GM18861 (cell line): ENCODE data around the gene CYP21A2.
"Not testable (repeated sequence)": the region's sequence is repeated elsewhere in the genome, so short reads cannot be mapped to it uniquely, and the experiment has no call there.

Experiments used
- ATAC-seq: cut with Tn5 transposase; IDR thresholded peaks from one replicate; pipeline ENCODE4 v1.9.1; 2021; ENCODE audit not compliant: unreplicated experiment

The CYP21A2 gene

GRCh38 chr6:32037598-32038524 is at the start of gene CYP21A2:
Gene CYP21A2, plus strand, starts transcription at chr6:32038415. Its CDS starts 8 bp downstream, at chr6:32038423.
- not testable (repeated sequence) for ATAC-seq

- not testable (repeated sequence) for ATAC-seq
Observed at GRCh38 chr6:31989363-31989762, 48.9 kb upstream of the CYP21A2 start.

GRCh38 chr6:31994421-31994820 is 43.8 kb upstream of the CYP21A2 start:
- ATAC-seq: not testable (repeated sequence)

GRCh38 chr6:31996385-31996784 is 41.8 kb upstream of the CYP21A2 start:
- ATAC-seq: not testable (repeated sequence)

- not testable (repeated sequence) for ATAC-seq
Observed at GRCh38 chr6:32002546-32003268, 35.5 kb upstream of the CYP21A2 start.

GRCh38 chr6:32003301-32003700 is 34.9 kb upstream of the CYP21A2 start:
- ATAC-seq: not testable (repeated sequence)

GRCh38 chr6:32004393-32004792 is 33.8 kb upstream of the CYP21A2 start:
- ATAC-seq: not testable (repeated sequence)

GRCh38 chr6:32004864-32005537 is 33.2 kb upstream of the CYP21A2 start:
- ATAC-seq: not testable (repeated sequence)

- ATAC-seq: not testable (repeated sequence)
Observed at GRCh38 chr6:32005538-32005880, 32.7 kb upstream of the CYP21A2 start.

- not testable (repeated sequence) for ATAC-seq
Observed at GRCh38 chr6:32005991-32006529, 32.2 kb upstream of the CYP21A2 start.

- not testable (repeated sequence) for ATAC-seq
Observed at GRCh38 chr6:32007086-32007485, 31.1 kb upstream of the CYP21A2 start.

GRCh38 chr6:32008037-32008436 is 30.2 kb upstream of the CYP21A2 start:
- not testable (repeated sequence) for ATAC-seq

- ATAC-seq: not testable (repeated sequence)
Observed at GRCh38 chr6:32008616-32009015, 29.6 kb upstream of the CYP21A2 start.

- not testable (repeated sequence) for ATAC-seq
Observed at GRCh38 chr6:32009537-32009936, 28.7 kb upstream of the CYP21A2 start.

- ATAC-seq: not testable (repeated sequence)
Observed at GRCh38 chr6:32010856-32011530, 27.2 kb upstream of the CYP21A2 start.

- ATAC-seq: not testable (repeated sequence)
Observed at GRCh38 chr6:32012941-32013617, 25.1 kb upstream of the CYP21A2 start.

GRCh38 chr6:32013738-32014137 is 24.5 kb upstream of the CYP21A2 start:
- not testable (repeated sequence) for ATAC-seq

GRCh38 chr6:32014547-32014946 is 23.7 kb upstream of the CYP21A2 start, which contains the start of gene C4B:
Gene C4B, plus strand, starts transcription at chr6:32014795. Its CDS starts 51 bp downstream, at chr6:32014846.
- not testable (repeated sequence) for ATAC-seq

- not testable (repeated sequence) for ATAC-seq
Observed at GRCh38 chr6:32022100-32022499, 16.1 kb upstream of the CYP21A2 start.

GRCh38 chr6:32028631-32029030 is 9.6 kb upstream of the CYP21A2 start:
- ATAC-seq: not testable (repeated sequence)
